ENCODE results near the gene LNX2. TPM values are rescaled to one million over a fixed set of nuclear protein-coding genes. Genes with fewer than 3 reads are reported as not detected.

The LNX2 gene
- total RNA-seq, 4 donors from 2014 or later: 10.2 to 14.1 (median 12.8) TPM

GRCh38 chr13:27549406-27549981, 70.8 kb downstream of the LNX2 start:
- intact Hi-C loops (cut with DNase I): no loop called here
- DNase-seq (ENCODE audit: extremely low spot score): no peak
- 91% methylated on average over 8 of the region's 8 CpGs for WGBS
- H3K27me3 ChIP-seq: no peaks in the 10 kb centered on the region
- H3K4me1 ChIP-seq: peaks cover 0 to 5% (median 0%) of the 10 kb centered on the region in 4 donors
- TF ChIP-seq POLR2A (IDR thresholded peaks at IDR 0.05; ENCODE audit: low read depth) (no peak), CTCF (IDR thresholded peaks at IDR 0.05) (no peak), EP300 (IDR thresholded peaks at IDR 0.05) (no peak), POLR2AphosphoS5 (IDR thresholded peaks at IDR 0.05) (no peak)
- H3K36me3 ChIP-seq: peaks cover 14 to 73% (median 51%) of the 10 kb centered on the region in 4 donors
- no peak overlapping the region for H3K4me3 ChIP-seq
- no peaks in the 10 kb centered on the region for H3K9me3 ChIP-seq
- no peak overlapping the region for H3K27ac ChIP-seq (replicated peaks in 1 of 4)

GRCh38 chr13:27542220-27542619, 78.1 kb downstream of the LNX2 start:
- no peak overlapping the region for H3K27ac ChIP-seq (replicated peaks in 1 of 4)
- WGBS: 68% methylated on average over 3 of the region's 3 CpGs
- no peaks in the 10 kb centered on the region for H3K27me3 ChIP-seq
- no peaks in the 10 kb centered on the region for H3K9me3 ChIP-seq
- no peak for DNase-seq (ENCODE audit: extremely low spot score)
- TF ChIP-seq EP300 (IDR thresholded peaks at IDR 0.05) (no peak), POLR2AphosphoS5 (IDR thresholded peaks at IDR 0.05) (no peak), POLR2A (IDR thresholded peaks at IDR 0.05; ENCODE audit: low read depth) (no peak), CTCF (IDR thresholded peaks at IDR 0.05) (no peak)
- intact Hi-C loops (cut with DNase I): no loop called here
- no peak overlapping the region for H3K4me3 ChIP-seq
- peaks cover 0 to 11% (median 7%) of the 10 kb centered on the region in 4 donors for H3K36me3 ChIP-seq
- H3K4me1 ChIP-seq: no peaks in the 10 kb centered on the region

GRCh38 chr13:27541386-27541785, 78.9 kb downstream of the LNX2 start:
- DNase-seq (ENCODE audit: extremely low spot score): no peak
- Histone ChIP-seq H3K36me3 (peaks cover 0 to 11% (median 6%) of the 10 kb centered on the region in 4 donors), H3K4me1 (no peaks in the 10 kb centered on the region), H3K27me3 (no peaks in the 10 kb centered on the region), H3K9me3 (no peaks in the 10 kb centered on the region), H3K4me3 (no peak overlapping the region), H3K27ac (replicated peaks in 1 of 4) (no peak overlapping the region)
- intact Hi-C loops (cut with DNase I): no loop called here
- no peak for TF ChIP-seq EP300 (IDR thresholded peaks at IDR 0.05)
- 96% methylated on average over 3 of the region's 3 CpGs for WGBS

GRCh38 chr13:27536361-27537101, 83.8 kb downstream of the LNX2 start:
- intact Hi-C loops (cut with DNase I): loop anchor here (10.0 kb wide), 1 partner anchor 448 kb away; the partner anchor contains the start of gene URAD
- Histone ChIP-seq H3K4me3 (no peak overlapping the region), H3K27me3 (no peaks in the 10 kb centered on the region), H3K27ac (replicated peaks in 1 of 4) (no peak overlapping the region), H3K36me3 (no peaks in the 10 kb centered on the region), H3K9me3 (no peaks in the 10 kb centered on the region), H3K4me1 (peaks cover 0 to 19% (median 16%) of the 10 kb centered on the region in 4 donors)
- TF ChIP-seq POLR2AphosphoS5 (IDR thresholded peaks at IDR 0.05) (no peak), EP300 (IDR thresholded peaks at IDR 0.05) (no peak), POLR2A (IDR thresholded peaks at IDR 0.05; ENCODE audit: low read depth) (no peak), CTCF (IDR thresholded peaks at IDR 0.05) (no peak)
- 91% methylated on average over 10 of the region's 10 CpGs for WGBS
- DNase-seq (ENCODE audit: extremely low spot score): no peak

GRCh38 chr13:27535546-27535945, 84.8 kb downstream of the LNX2 start:
- no peak for DNase-seq (ENCODE audit: extremely low spot score)
- H3K4me1 ChIP-seq: peaks cover 0 to 19% (median 16%) of the 10 kb centered on the region in 4 donors
- H3K27ac ChIP-seq (replicated peaks in 1 of 4): no peak overlapping the region
- TF ChIP-seq EP300 (IDR thresholded peaks at IDR 0.05) (no peak), CTCF (IDR thresholded peaks at IDR 0.05) (no peak), POLR2A (IDR thresholded peaks at IDR 0.05; ENCODE audit: low read depth) (no peak), POLR2AphosphoS5 (IDR thresholded peaks at IDR 0.05) (no peak)
- no peaks in the 10 kb centered on the region for H3K9me3 ChIP-seq
- H3K27me3 ChIP-seq: no peaks in the 10 kb centered on the region
- no peaks in the 10 kb centered on the region for H3K36me3 ChIP-seq
- H3K4me3 ChIP-seq: no peak overlapping the region
- 81% methylated on average over 8 of the region's 8 CpGs for WGBS
- intact Hi-C loops (cut with DNase I): loop anchor here (10.0 kb wide), 1 partner anchor 449 kb away; the partner anchor contains the start of gene URAD
